ENCODE measurements around the gene FGL2.

DNA sequence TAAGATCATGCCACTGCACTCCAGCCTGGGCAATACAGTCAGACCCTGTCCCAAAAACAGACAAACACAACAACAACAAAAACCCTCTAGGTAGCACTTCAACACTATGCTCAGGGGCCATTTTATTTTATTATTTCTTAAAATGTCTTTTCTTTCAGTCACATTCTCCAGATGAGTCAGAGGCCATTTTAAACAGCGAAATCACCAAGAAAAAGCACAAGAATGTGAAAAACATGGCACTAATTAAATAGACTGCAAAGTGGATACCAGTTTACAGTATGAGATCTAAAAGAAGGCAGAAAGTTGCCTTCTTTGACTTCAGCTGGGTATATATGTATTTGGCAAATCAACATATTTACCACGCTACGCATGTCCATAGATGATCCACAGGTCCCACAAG lies 6.1 kb upstream of the FGL2 start:
- TF ChIP-seq, protein P1, sequence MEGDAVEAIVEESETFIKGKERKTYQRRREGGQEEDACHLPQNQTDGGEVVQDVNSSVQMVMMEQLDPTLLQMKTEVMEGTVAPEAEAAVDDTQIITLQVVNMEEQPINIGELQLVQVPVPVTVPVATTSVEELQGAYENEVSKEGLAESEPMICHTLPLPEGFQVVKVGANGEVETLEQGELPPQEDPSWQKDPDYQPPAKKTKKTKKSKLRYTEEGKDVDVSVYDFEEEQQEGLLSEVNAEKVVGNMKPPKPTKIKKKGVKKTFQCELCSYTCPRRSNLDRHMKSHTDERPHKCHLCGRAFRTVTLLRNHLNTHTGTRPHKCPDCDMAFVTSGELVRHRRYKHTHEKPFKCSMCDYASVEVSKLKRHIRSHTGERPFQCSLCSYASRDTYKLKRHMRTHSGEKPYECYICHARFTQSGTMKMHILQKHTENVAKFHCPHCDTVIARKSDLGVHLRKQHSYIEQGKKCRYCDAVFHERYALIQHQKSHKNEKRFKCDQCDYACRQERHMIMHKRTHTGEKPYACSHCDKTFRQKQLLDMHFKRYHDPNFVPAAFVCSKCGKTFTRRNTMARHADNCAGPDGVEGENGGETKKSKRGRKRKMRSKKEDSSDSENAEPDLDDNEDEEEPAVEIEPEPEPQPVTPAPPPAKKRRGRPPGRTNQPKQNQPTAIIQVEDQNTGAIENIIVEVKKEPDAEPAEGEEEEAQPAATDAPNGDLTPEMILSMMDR (IDR thresholded peaks at IDR 0.05), result no peak
- no peak for TF ChIP-seq ZFX (IDR thresholded peaks at IDR 0.05; ENCODE audit: borderline replicate concordance)

Measured in 22Rv1 (cell line).